Activated CD4-positive, alpha-beta memory T cell treated with anti-CD3 and anti-CD28 coated beads for 36 hours (primary cell): ENCODE results near the gene LRMDA. TPM values are rescaled to one million over a fixed set of nuclear protein-coding genes. Genes with fewer than 3 reads are reported as not detected.

ENCODE experiments used
- CTCF ChIA-PET: fragments of 350-600 bp; sonication (Branson Sonifier 250); formaldehyde crosslinking; loops from one replicate; lab custom pipeline; 2021; ENCODE audit warnings: antibody characterized with exemption, inconsistent platforms; lab: Charles Lee
- POLR2A ChIA-PET: fragments of 350-600 bp; sonication (Branson Sonifier 250); formaldehyde crosslinking; loops from one replicate; lab custom pipeline; 2021; ENCODE audit warnings: antibody characterized with exemption; lab: Charles Lee
- DNase-seq: peaks from one replicate; pipeline ENCODE4 v3.0.0-alpha.2; 2020
- H3K27ac Mint-ChIP-seq: one replicate; pipeline ENCODE4 v1.8.0; 2021; ENCODE audit warnings: mixed read lengths
- H3K27me3 Mint-ChIP-seq: one replicate; pipeline ENCODE4 v1.8.0; 2021; ENCODE audit warnings: mixed read lengths
- H3K36me3 Mint-ChIP-seq: one replicate; pipeline ENCODE4 v1.8.0; 2021; ENCODE audit warnings: mixed read lengths
- H3K4me1 Mint-ChIP-seq: one replicate; pipeline ENCODE4 v1.8.0; 2021; ENCODE audit warnings: low read depth, mixed read lengths
- H3K4me3 Mint-ChIP-seq: one replicate; pipeline ENCODE4 v1.8.0; 2021; ENCODE audit warnings: mild to moderate bottlenecking, mixed read lengths
- H3K9me3 Mint-ChIP-seq: one replicate; pipeline ENCODE4 v1.8.0; 2021; ENCODE audit warnings: mixed read lengths
- intact Hi-C: fragments of 100-400 bp; cut with micrococcal nuclease; formaldehyde crosslinking; loops from one replicate; pipeline ENCODE4 v1.15.1; 2023
- total RNA-seq, 2 experiments: library from RNA; stranded (reverse); gene quantifications; one replicate each; pipeline ENCODE4 v1.2.3, GENCODE V29; 2021

The LRMDA gene
- total RNA-seq, 2 experiments from 2014 or later, result not detected

GRCh38 chr10:75726522-75727483 lies 295.4 kb downstream of the LRMDA start:
- H3K36me3 Mint-ChIP-seq, result no peaks in the 10 kb centered on the region
- CTCF ChIA-PET, result interaction anchor here (0.6 kb wide), 1 partner anchor 197 kb away, joined by 3 read pairs; no protein-coding TSS in a partner anchor
- DNase-seq, result no peak
- peaks cover 5% of the 10 kb centered on the region for H3K27me3 Mint-ChIP-seq
- intact Hi-C loops, result no loop called here
- H3K27ac Mint-ChIP-seq, result no peak overlapping the region
- no peaks in the 10 kb centered on the region for H3K4me1 Mint-ChIP-seq
- POLR2A ChIA-PET, result no interaction called here
- H3K4me3 Mint-ChIP-seq, result no peak overlapping the region
- no peaks in the 10 kb centered on the region for H3K9me3 Mint-ChIP-seq

- H3K4me1 Mint-ChIP-seq, result no peaks in the 10 kb centered on the region
- ChIA-PET CTCF (no interaction called here), POLR2A (no interaction called here)
Measured at GRCh38 chr10:75730847-75731246, 299.4 kb downstream of the LRMDA start.

GRCh38 chr10:75733135-75733890 lies 301.9 kb downstream of the LRMDA start:
- Mint-ChIP-seq H3K4me1 (no peaks in the 10 kb centered on the region), H3K36me3 (no peaks in the 10 kb centered on the region), H3K4me3 (no peak overlapping the region), H3K27ac (no peak overlapping the region), H3K9me3 (no peaks in the 10 kb centered on the region), H3K27me3 (peaks cover 3% of the 10 kb centered on the region)
- ChIA-PET POLR2A (no interaction called here), CTCF (no interaction called here)
- intact Hi-C loops, result no loop called here
- no peak for DNase-seq

More at GRCh38 chr10:75730847-75731246, 299.4 kb downstream of the LRMDA start:
- Mint-ChIP-seq H3K9me3 (no peaks in the 10 kb centered on the region), H3K36me3 (no peaks in the 10 kb centered on the region), H3K27ac (no peak overlapping the region), H3K4me3 (no peak overlapping the region), H3K27me3 (peaks cover 4% of the 10 kb centered on the region)
- DNase-seq, result no peak
- intact Hi-C loops, result no loop called here

- Mint-ChIP-seq H3K27ac (no peak overlapping the region), H3K9me3 (no peaks in the 10 kb centered on the region), H3K27me3 (no peaks in the 10 kb centered on the region), H3K4me1 (no peaks in the 10 kb centered on the region), H3K36me3 (no peaks in the 10 kb centered on the region), H3K4me3 (no peak overlapping the region)
- CTCF ChIA-PET, result no interaction called here
- POLR2A ChIA-PET, result no interaction called here
- intact Hi-C loops, result no loop called here
- DNase-seq, result no peak
Measured at GRCh38 chr10:75736151-75736640, 304.8 kb downstream of the LRMDA start.

GRCh38 chr10:75736889-75737579 lies 305.6 kb downstream of the LRMDA start:
- no peak for DNase-seq
- H3K4me1 Mint-ChIP-seq, result no peaks in the 10 kb centered on the region
- H3K9me3 Mint-ChIP-seq, result no peaks in the 10 kb centered on the region
- ChIA-PET CTCF (no interaction called here), POLR2A (no interaction called here)
- intact Hi-C loops, result no loop called here
- H3K36me3 Mint-ChIP-seq, result no peaks in the 10 kb centered on the region
- H3K4me3 Mint-ChIP-seq, result no peak overlapping the region
- H3K27ac Mint-ChIP-seq, result no peak overlapping the region
- no peaks in the 10 kb centered on the region for H3K27me3 Mint-ChIP-seq

- H3K4me3 Mint-ChIP-seq, result no peak overlapping the region
- ChIA-PET POLR2A (no interaction called here), CTCF (no interaction called here)
- intact Hi-C loops, result no loop called here
- no peaks in the 10 kb centered on the region for H3K27me3 Mint-ChIP-seq
- H3K36me3 Mint-ChIP-seq, result no peaks in the 10 kb centered on the region
- H3K27ac Mint-ChIP-seq, result no peak overlapping the region
- H3K9me3 Mint-ChIP-seq, result no peaks in the 10 kb centered on the region
- no peaks in the 10 kb centered on the region for H3K4me1 Mint-ChIP-seq
- DNase-seq, result no peak
Measured at GRCh38 chr10:75737580-75737949, 306.1 kb downstream of the LRMDA start.

- H3K4me1 Mint-ChIP-seq, result no peaks in the 10 kb centered on the region
- H3K9me3 Mint-ChIP-seq, result no peaks in the 10 kb centered on the region
- intact Hi-C loops, result no loop called here
- no peak for DNase-seq
- H3K27ac Mint-ChIP-seq, result no peak overlapping the region
- H3K4me3 Mint-ChIP-seq, result no peak overlapping the region
- ChIA-PET CTCF (no interaction called here), POLR2A (no interaction called here)
- no peaks in the 10 kb centered on the region for H3K27me3 Mint-ChIP-seq
- no peaks in the 10 kb centered on the region for H3K36me3 Mint-ChIP-seq
Measured at GRCh38 chr10:75738924-75739323, 307.5 kb downstream of the LRMDA start.

- Mint-ChIP-seq H3K27ac (no peak overlapping the region), H3K36me3 (no peaks in the 10 kb centered on the region), H3K27me3 (no peaks in the 10 kb centered on the region), H3K4me3 (no peak overlapping the region), H3K9me3 (no peaks in the 10 kb centered on the region), H3K4me1 (no peaks in the 10 kb centered on the region)
- ChIA-PET POLR2A (no interaction called here), CTCF (no interaction called here)
- intact Hi-C loops, result no loop called here
- no peak for DNase-seq
Measured at GRCh38 chr10:75739414-75740143, 308.2 kb downstream of the LRMDA start.

GRCh38 chr10:75740541-75740940 lies 309.1 kb downstream of the LRMDA start:
- DNase-seq, result no peak
- intact Hi-C loops, result no loop called here
- Mint-ChIP-seq H3K27me3 (peaks cover under 1% of the 10 kb centered on the region), H3K9me3 (no peaks in the 10 kb centered on the region), H3K4me1 (no peaks in the 10 kb centered on the region), H3K27ac (no peak overlapping the region), H3K36me3 (no peaks in the 10 kb centered on the region), H3K4me3 (no peak overlapping the region)
- POLR2A ChIA-PET, result no interaction called here
- CTCF ChIA-PET, result no interaction called here

- ChIA-PET POLR2A (no interaction called here), CTCF (no interaction called here)
- no peaks in the 10 kb centered on the region for H3K9me3 Mint-ChIP-seq
- H3K27ac Mint-ChIP-seq, result no peak overlapping the region
- H3K27me3 Mint-ChIP-seq, result peaks cover 6% of the 10 kb centered on the region
- H3K4me1 Mint-ChIP-seq, result no peaks in the 10 kb centered on the region
- H3K4me3 Mint-ChIP-seq, result no peak overlapping the region
- DNase-seq, result no peak
- intact Hi-C loops, result no loop called here
- H3K36me3 Mint-ChIP-seq, result no peaks in the 10 kb centered on the region
Measured at GRCh38 chr10:75742355-75742754, 310.9 kb downstream of the LRMDA start.

GRCh38 chr10:75743291-75743778 lies 311.9 kb downstream of the LRMDA start:
- no peaks in the 10 kb centered on the region for H3K36me3 Mint-ChIP-seq
- H3K27ac Mint-ChIP-seq, result no peak overlapping the region
- H3K4me1 Mint-ChIP-seq, result no peaks in the 10 kb centered on the region
- H3K27me3 Mint-ChIP-seq, result peaks cover 6% of the 10 kb centered on the region
- no peak for DNase-seq
- POLR2A ChIA-PET, result no interaction called here
- H3K4me3 Mint-ChIP-seq, result no peak overlapping the region
- CTCF ChIA-PET, result no interaction called here
- H3K9me3 Mint-ChIP-seq, result no peaks in the 10 kb centered on the region
- intact Hi-C loops, result no loop called here
